Fibroblast of lung (primary cell): ENCODE measurements around the gene CDC42EP3. TPM values are rescaled to one million over a fixed set of nuclear protein-coding genes. Genes with fewer than 3 reads are reported as not detected.

ENCODE experiments used
- DNase-seq, 2 donors: peaks; one replicate each; pipeline versions ENCODE4 v3.0.0 to v3.0.0-alpha.2; 2010; ENCODE audit warnings: low read depth in 2 of 2
- H2AFZ ChIP-seq: 2 replicates; pipeline ENCODE4 v1.5.1; 2012; ENCODE audit warnings: low read length, control low read depth, inconsistent platforms
- H3K27ac ChIP-seq: 2 replicates; pipeline ENCODE4 v1.5.1; 2011; ENCODE audit warnings: low read length, control low read depth; ENCODE audit not compliant: insufficient read depth
- H3K27me3 ChIP-seq: 2 replicates; pipeline ENCODE4 v1.5.1; 2011; ENCODE audit warnings: mild to moderate bottlenecking, low read length; ENCODE audit not compliant: control insufficient read depth, insufficient read depth
- H3K36me3 ChIP-seq: 2 replicates; pipeline ENCODE4 v1.5.1; 2011; ENCODE audit warnings: low read length; ENCODE audit not compliant: control insufficient read depth, insufficient read depth
- H3K4me1 ChIP-seq: 2 replicates; pipeline ENCODE4 v1.5.1; 2011; ENCODE audit warnings: low read length; ENCODE audit not compliant: control insufficient read depth, insufficient read depth; ENCODE audit errors: extremely low read depth
- H3K4me2 ChIP-seq: 2 replicates; pipeline ENCODE4 v1.5.1; 2011; ENCODE audit warnings: low read length, control low read depth; ENCODE audit not compliant: insufficient read depth; ENCODE audit errors: extremely low read depth
- H3K4me3 ChIP-seq, 4 experiments: fragments of 200-600 bp in 1 of 4; sonication (generic) in 1 of 4; replicated peaks in 1 of 4; 2 replicates each; pipeline ENCODE4 v1.5.1; 2011 to 2016; ENCODE audit warnings: low read length in 4 of 4, low read depth in 3 of 4, mild to moderate bottlenecking in 3 of 4, control low read depth in 2 of 4, inconsistent platforms in 1 of 4, mixed read lengths in 1 of 4; ENCODE audit not compliant: insufficient read depth in 1 of 4; ENCODE audit errors: control extremely low read depth in 1 of 4
- H3K79me2 ChIP-seq: 2 replicates; pipeline ENCODE4 v1.5.1; 2012; ENCODE audit warnings: mild to moderate bottlenecking, low read length, inconsistent platforms; ENCODE audit not compliant: control insufficient read depth, insufficient read depth
- H3K9ac ChIP-seq: 2 replicates; pipeline ENCODE4 v1.5.1; 2011; ENCODE audit warnings: mild to moderate bottlenecking, low read length, control low read depth; ENCODE audit not compliant: insufficient read depth
- H3K9me3 ChIP-seq: 2 replicates; pipeline ENCODE4 v1.5.1; 2012; ENCODE audit warnings: low read depth, low read length; ENCODE audit not compliant: control insufficient read depth, insufficient read depth
- H4K20me1 ChIP-seq: 2 replicates; pipeline ENCODE4 v1.5.1; 2011; ENCODE audit warnings: low read length; ENCODE audit not compliant: control insufficient read depth, insufficient read depth; ENCODE audit errors: extremely low read depth
- CTCF ChIP-seq, 2 donors: IDR thresholded peaks in 1 of 2; conservative IDR thresholded peaks in 1 of 2; 1 replicate in 1 of 2; 2 replicates in 1 of 2; pipeline ENCODE4 v1.5.1; 2011 to 2012; ENCODE audit warnings: low read length in 2 of 2, control low read depth in 1 of 2, inconsistent platforms in 1 of 2, low read depth in 1 of 2, mild to moderate bottlenecking in 1 of 2
- EZH2 ChIP-seq: IDR thresholded peaks from 2 replicates; pipeline ENCODE4 v1.5.1; 2012; ENCODE audit warnings: low read length, control low read depth, mild to moderate bottlenecking; ENCODE audit errors: missing control alignments
- polyA plus RNA-seq, 2 donors: library from polyadenylated mRNA; depleted of rRNA in 1 of 2; stranded (reverse) in 1 of 2; unstranded in 1 of 2; fragments of >200 nt; gene quantifications; 2 replicates each; pipeline ENCODE4 v1.2.1, GENCODE V29; 2011 to 2012; ENCODE audit warnings: missing spikeins in 1 of 2
- total RNA-seq: library from RNA; depleted of rRNA; stranded (reverse); fragments of >200 nt; gene quantifications from 2 replicates; pipeline ENCODE4 v1.2.1, GENCODE V29; 2014

CDC42EP3 gene
- total and polyA plus RNA-seq, 2 donors (not counting 1 experiment from before 2014, with no cell fraction given) = 19.2 to 328 TPM

- no peaks in the 10 kb centered on the region for H3K79me2 ChIP-seq
- DNase-seq = no peak
- peaks cover 2% of the 10 kb centered on the region for H3K4me1 ChIP-seq
- H3K9me3 ChIP-seq = no peaks in the 10 kb centered on the region
- no peaks in the 10 kb centered on the region for H4K20me1 ChIP-seq
- TF ChIP-seq EZH2 (no peak), CTCF (conservative IDR thresholded peaks at IDR 0.05 in 1 of 2, IDR thresholded peaks at IDR 0.05 in 1 of 2; ENCODE audit: low read depth in 1 of 2, low read length in 2 of 2) (no peak)
- H3K4me3 ChIP-seq = no peak overlapping the region
- H3K9ac ChIP-seq = no peak overlapping the region
- no peaks in the 10 kb centered on the region for H3K36me3 ChIP-seq
- H3K4me2 ChIP-seq = no peak overlapping the region
- no peak overlapping the region for H3K27ac ChIP-seq
- H2AFZ ChIP-seq = no peak overlapping the region
- H3K27me3 ChIP-seq = no peaks in the 10 kb centered on the region
Observed at GRCh38 chr2:37632310-37632709, 39.1 kb downstream of the CDC42EP3 start.

GRCh38 chr2:37631698-37632097, 39.7 kb downstream of the CDC42EP3 start:
- Histone ChIP-seq H2AFZ (no peak overlapping the region), H3K4me2 (no peak overlapping the region), H4K20me1 (no peaks in the 10 kb centered on the region), H3K27me3 (no peaks in the 10 kb centered on the region), H3K4me3 (no peak overlapping the region), H3K27ac (no peak overlapping the region), H3K9ac (no peak overlapping the region), H3K36me3 (no peaks in the 10 kb centered on the region), H3K4me1 (peaks cover 2% of the 10 kb centered on the region), H3K79me2 (no peaks in the 10 kb centered on the region), H3K9me3 (no peaks in the 10 kb centered on the region)
- DNase-seq = no peak
- TF ChIP-seq CTCF (conservative IDR thresholded peaks at IDR 0.05 in 1 of 2, IDR thresholded peaks at IDR 0.05 in 1 of 2; ENCODE audit: low read depth in 1 of 2, low read length in 2 of 2) (no peak), EZH2 (no peak)

- no peak overlapping the region for H3K9ac ChIP-seq
- no peaks in the 10 kb centered on the region for H3K27me3 ChIP-seq
- no peaks in the 10 kb centered on the region for H4K20me1 ChIP-seq
- no peaks in the 10 kb centered on the region for H3K9me3 ChIP-seq
- H3K79me2 ChIP-seq = no peaks in the 10 kb centered on the region
- TF ChIP-seq EZH2 (no peak), CTCF (conservative IDR thresholded peaks at IDR 0.05 in 1 of 2, IDR thresholded peaks at IDR 0.05 in 1 of 2; ENCODE audit: low read depth in 1 of 2, low read length in 2 of 2) (no peak)
- H3K4me1 ChIP-seq = peaks cover 3% of the 10 kb centered on the region
- H3K4me3 ChIP-seq = no peak overlapping the region
- H3K4me2 ChIP-seq = no peak overlapping the region
- no peak overlapping the region for H2AFZ ChIP-seq
- DNase-seq = no peak
- H3K36me3 ChIP-seq = no peaks in the 10 kb centered on the region
- H3K27ac ChIP-seq = no peak overlapping the region
Observed at GRCh38 chr2:37631292-37631691, 40.1 kb downstream of the CDC42EP3 start.
